Stimulated activated effector memory CD8-positive, alpha-beta T cell treated with anti-CD3 and anti-CD28 coated beads, Interleukin-12 subunit alpha, Interleukin-12 subunit beta, amount 100 ng/mL, for 72 hours (primary cell): ENCODE data around the gene RNU6-7.
A peak's percentile ranks its signal among the peaks of the same experiment; 100 is the strongest.

Experiments used
- ATAC-seq: fragments of 150-1000 bp; cut with Tn5 transposase; 2 replicates; pipeline ENCODE4 v1.10.0; 2021
- DNase-seq, 2 donors: peaks; one replicate each; pipeline ENCODE4 v3.0.0; 2021 to 2022; ENCODE audit warnings: low spot score in 2 of 2
- H3K27ac Mint-ChIP-seq: one replicate; pipeline ENCODE4 v1.8.0; 2022; ENCODE audit warnings: mild to moderate bottlenecking, mixed read lengths
- H3K36me3 Mint-ChIP-seq: one replicate; pipeline ENCODE4 v1.8.0; 2022; ENCODE audit warnings: mild to moderate bottlenecking, mixed read lengths
- H3K4me1 Mint-ChIP-seq: one replicate; pipeline ENCODE4 v1.8.0; 2022; ENCODE audit warnings: mixed read lengths
- H3K4me3 Mint-ChIP-seq: one replicate; pipeline ENCODE4 v1.8.0; 2022; ENCODE audit warnings: mild to moderate bottlenecking, mixed read lengths
- H3K9me3 Mint-ChIP-seq: one replicate; pipeline ENCODE4 v1.8.0; 2022; ENCODE audit warnings: mixed read lengths

RNU6-7 gene

GRCh38 chr14:32201816-32202490, at the start of gene RNU6-7:
RNU6-7 (plus strand) TSS chr14:32202045.
- ATAC-seq = no peak
- Mint-ChIP-seq H3K27ac (peak within 1 kb of the TSS; percentile 97), H3K4me1 (peaks cover 46% of the 10 kb centered on the region), H3K36me3 (peaks cover 22% of the 10 kb centered on the region), H3K9me3 (no peaks in the 10 kb centered on the region), H3K4me3 (peak within 1 kb of the TSS; percentile 84)
- DNase-seq = peak in 1 of 2 donors; percentile 77

GRCh38 chr14:32166029-32166428, 35.8 kb upstream of the RNU6-7 start:
- H3K4me1 Mint-ChIP-seq = no peaks in the 10 kb centered on the region
- H3K36me3 Mint-ChIP-seq = no peaks in the 10 kb centered on the region
- no peak for ATAC-seq
- H3K27ac Mint-ChIP-seq = no peak overlapping the region
- DNase-seq = no peak
- H3K9me3 Mint-ChIP-seq = peaks cover 3% of the 10 kb centered on the region
- no peak overlapping the region for H3K4me3 Mint-ChIP-seq

- Mint-ChIP-seq H3K9me3 (peaks cover 3% of the 10 kb centered on the region), H3K4me3 (no peak overlapping the region), H3K4me1 (no peaks in the 10 kb centered on the region), H3K27ac (no peak overlapping the region), H3K36me3 (no peaks in the 10 kb centered on the region)
- ATAC-seq (no peak), DNase-seq (no peak)
Measured at GRCh38 chr14:32166924-32167323, 34.9 kb upstream of the RNU6-7 start.

GRCh38 chr14:32167907-32168306, 33.9 kb upstream of the RNU6-7 start:
- DNase-seq (no peak), ATAC-seq (no peak)
- Mint-ChIP-seq H3K27ac (no peak overlapping the region), H3K9me3 (no peaks in the 10 kb centered on the region), H3K4me3 (no peak overlapping the region), H3K36me3 (no peaks in the 10 kb centered on the region), H3K4me1 (no peaks in the 10 kb centered on the region)

GRCh38 chr14:32169191-32169590, 32.7 kb upstream of the RNU6-7 start:
- Mint-ChIP-seq H3K4me1 (no peaks in the 10 kb centered on the region), H3K36me3 (no peaks in the 10 kb centered on the region), H3K4me3 (no peak overlapping the region), H3K27ac (no peak overlapping the region), H3K9me3 (no peaks in the 10 kb centered on the region)
- ATAC-seq (no peak), DNase-seq (no peak)

- no peak for ATAC-seq
- no peak overlapping the region for H3K27ac Mint-ChIP-seq
- no peaks in the 10 kb centered on the region for H3K9me3 Mint-ChIP-seq
- no peaks in the 10 kb centered on the region for H3K4me1 Mint-ChIP-seq
- DNase-seq = no peak
- H3K4me3 Mint-ChIP-seq = no peak overlapping the region
- H3K36me3 Mint-ChIP-seq = no peaks in the 10 kb centered on the region
Measured at GRCh38 chr14:32171469-32171868, 30.4 kb upstream of the RNU6-7 start.

- H3K36me3 Mint-ChIP-seq = no peaks in the 10 kb centered on the region
- ATAC-seq (no peak), DNase-seq (no peak)
- no peaks in the 10 kb centered on the region for H3K4me1 Mint-ChIP-seq
- no peak overlapping the region for H3K4me3 Mint-ChIP-seq
- H3K9me3 Mint-ChIP-seq = peaks cover 10% of the 10 kb centered on the region
- H3K27ac Mint-ChIP-seq = no peak overlapping the region
Measured at GRCh38 chr14:32183151-32184058, 18.4 kb upstream of the RNU6-7 start.

GRCh38 chr14:32185097-32185496, 16.7 kb upstream of the RNU6-7 start:
- no peak overlapping the region for H3K27ac Mint-ChIP-seq
- H3K36me3 Mint-ChIP-seq = no peaks in the 10 kb centered on the region
- DNase-seq = no peak
- H3K4me3 Mint-ChIP-seq = no peak overlapping the region
- peaks cover 10% of the 10 kb centered on the region for H3K9me3 Mint-ChIP-seq
- no peak for ATAC-seq
- H3K4me1 Mint-ChIP-seq = no peaks in the 10 kb centered on the region

- no peak for DNase-seq
- peaks cover 4% of the 10 kb centered on the region for H3K9me3 Mint-ChIP-seq
- no peak overlapping the region for H3K27ac Mint-ChIP-seq
- H3K4me3 Mint-ChIP-seq = no peak overlapping the region
- no peak for ATAC-seq
- no peaks in the 10 kb centered on the region for H3K36me3 Mint-ChIP-seq
- H3K4me1 Mint-ChIP-seq = no peaks in the 10 kb centered on the region
Measured at GRCh38 chr14:32186248-32186647, 15.6 kb upstream of the RNU6-7 start.

GRCh38 chr14:32189811-32190210, 12.0 kb upstream of the RNU6-7 start:
- Mint-ChIP-seq H3K9me3 (peaks cover 4% of the 10 kb centered on the region), H3K27ac (no peak overlapping the region)
- no peak for ATAC-seq

GRCh38 chr14:32190673-32191072, 11.2 kb upstream of the RNU6-7 start:
- Mint-ChIP-seq H3K4me3 (no peak overlapping the region), H3K4me1 (no peaks in the 10 kb centered on the region), H3K27ac (no peak overlapping the region), H3K36me3 (no peaks in the 10 kb centered on the region), H3K9me3 (no peaks in the 10 kb centered on the region)
- DNase-seq = no peak
- no peak for ATAC-seq

More at GRCh38 chr14:32189811-32190210, 12.0 kb upstream of the RNU6-7 start:
- DNase-seq = no peak
- Mint-ChIP-seq H3K4me1 (no peaks in the 10 kb centered on the region), H3K4me3 (no peak overlapping the region), H3K36me3 (no peaks in the 10 kb centered on the region)

GRCh38 chr14:32192712-32193373, 9.0 kb upstream of the RNU6-7 start:
- Mint-ChIP-seq H3K9me3 (no peaks in the 10 kb centered on the region), H3K27ac (no peak overlapping the region), H3K4me3 (no peak overlapping the region), H3K36me3 (no peaks in the 10 kb centered on the region), H3K4me1 (no peaks in the 10 kb centered on the region)
- ATAC-seq (no peak), DNase-seq (no peak)

- Mint-ChIP-seq H3K9me3 (no peaks in the 10 kb centered on the region), H3K4me3 (no peak overlapping the region), H3K27ac (no peak overlapping the region), H3K4me1 (no peaks in the 10 kb centered on the region), H3K36me3 (no peaks in the 10 kb centered on the region)
- DNase-seq = no peak
- ATAC-seq = peak; percentile 71
Measured at GRCh38 chr14:32193532-32193931, 8.3 kb upstream of the RNU6-7 start.

GRCh38 chr14:32195636-32196035, 6.2 kb upstream of the RNU6-7 start:
- no peaks in the 10 kb centered on the region for H3K4me1 Mint-ChIP-seq
- no peak for ATAC-seq
- H3K9me3 Mint-ChIP-seq = no peaks in the 10 kb centered on the region
- H3K27ac Mint-ChIP-seq = no peak overlapping the region
- DNase-seq = no peak
- H3K36me3 Mint-ChIP-seq = no peaks in the 10 kb centered on the region
- no peak overlapping the region for H3K4me3 Mint-ChIP-seq

GRCh38 chr14:32197919-32198318, 3.9 kb upstream of the RNU6-7 start:
- H3K9me3 Mint-ChIP-seq = no peaks in the 10 kb centered on the region
- no peak overlapping the region for H3K27ac Mint-ChIP-seq
- peaks cover 9% of the 10 kb centered on the region for H3K36me3 Mint-ChIP-seq
- H3K4me3 Mint-ChIP-seq = no peak overlapping the region
- DNase-seq = no peak
- H3K4me1 Mint-ChIP-seq = peaks cover 20% of the 10 kb centered on the region
- peak; percentile 60 for ATAC-seq
